ENCODE measurements around the gene MTARC2.
"Not testable (repeated sequence)": the region's sequence is repeated elsewhere in the genome, so short reads cannot be mapped to it uniquely, and the experiment has no call there.

- TF ChIP-seq CTCF (IDR thresholded peaks at IDR 0.05; ENCODE audit: low read length); EZH2 (IDR thresholded peaks at IDR 0.05; ENCODE audit: borderline replicate concordance, low read length): not testable (repeated sequence)
These were observed 11.8 kb upstream of the MTARC2 start for GRCh38 chr1:220736283-220736682.
